ENCODE measurements around the gene KCNH8.

KCNH8 gene

DNA sequence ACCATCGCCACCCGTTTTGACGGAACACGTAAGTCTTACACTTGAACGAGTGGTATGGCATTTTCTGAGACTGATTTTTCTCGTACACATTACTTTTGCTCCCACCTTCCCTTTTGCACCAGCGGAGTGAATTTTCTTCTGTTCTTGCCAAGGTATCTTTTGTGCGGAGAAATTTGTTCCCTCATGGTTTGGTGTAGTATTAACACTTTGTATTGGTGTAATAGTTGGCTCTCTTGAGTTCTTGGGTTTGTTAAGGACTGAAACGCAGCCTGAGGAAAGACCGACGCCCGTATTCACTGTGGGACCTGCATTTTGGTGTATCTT, 420 bp downstream of the KCNH8 start:
- DNase-seq (ENCODE audit: low spot score): no peak
- peaks cover 6% of the 10 kb centered on the region for H3K9me3 Mint-ChIP-seq
- peak overlapping the region; percentile 71 for H3K4me3 Mint-ChIP-seq
- H3K36me3 Mint-ChIP-seq (ENCODE audit: low read depth): peaks cover 3% of the 10 kb centered on the region
- H3K27me3 Mint-ChIP-seq (ENCODE audit: low read depth): peaks cover 42% of the 10 kb centered on the region
- peaks cover 6% of the 10 kb centered on the region for H3K4me1 Mint-ChIP-seq (ENCODE audit: low read depth)
- H3K27ac Mint-ChIP-seq: no peak overlapping the region

GRCh38 chr3:19149368-19149767, 1.1 kb downstream of the KCNH8 start:
- Mint-ChIP-seq H3K36me3 (ENCODE audit: low read depth) (peaks cover 3% of the 10 kb centered on the region), H3K4me3 (no peak overlapping the region), H3K27me3 (ENCODE audit: low read depth) (peaks cover 43% of the 10 kb centered on the region), H3K9me3 (peaks cover 6% of the 10 kb centered on the region), H3K27ac (no peak overlapping the region), H3K4me1 (ENCODE audit: low read depth) (peaks cover 6% of the 10 kb centered on the region)
- no peak for DNase-seq (ENCODE audit: low spot score)

DNA sequence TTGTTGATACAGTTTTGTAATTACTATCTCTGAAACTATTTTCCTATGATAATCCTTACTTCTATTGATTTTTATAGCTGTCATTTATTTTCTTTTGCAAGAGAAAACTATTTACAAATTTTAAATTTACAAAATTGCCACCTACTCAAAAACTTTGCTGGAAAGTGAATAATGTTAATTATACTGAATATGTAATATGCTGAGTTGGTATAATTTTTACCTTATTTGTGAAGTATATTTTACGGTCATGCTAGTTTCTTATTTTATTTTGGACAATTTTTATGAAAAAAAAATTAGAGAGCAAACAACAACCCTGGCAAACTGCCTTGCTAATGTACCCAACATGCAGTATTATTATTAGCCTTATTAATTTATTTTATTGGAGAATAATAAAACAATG, 2.9 kb downstream of the KCNH8 start:
- peaks cover 36% of the 10 kb centered on the region for H3K27me3 Mint-ChIP-seq (ENCODE audit: low read depth)
- peaks cover 3% of the 10 kb centered on the region for H3K36me3 Mint-ChIP-seq (ENCODE audit: low read depth)
- H3K9me3 Mint-ChIP-seq: no peaks in the 10 kb centered on the region
- H3K4me1 Mint-ChIP-seq (ENCODE audit: low read depth): peaks cover 6% of the 10 kb centered on the region
- no peak overlapping the region for H3K27ac Mint-ChIP-seq
- H3K4me3 Mint-ChIP-seq: no peak overlapping the region
- no peak for DNase-seq (ENCODE audit: low spot score)

- Mint-ChIP-seq H3K36me3 (ENCODE audit: low read depth) (no peaks in the 10 kb centered on the region), H3K27ac (no peak overlapping the region), H3K4me3 (no peak overlapping the region), H3K4me1 (ENCODE audit: low read depth) (no peaks in the 10 kb centered on the region), H3K9me3 (no peaks in the 10 kb centered on the region), H3K27me3 (ENCODE audit: low read depth) (peaks cover 11% of the 10 kb centered on the region)
- DNase-seq (ENCODE audit: low spot score): no peak
Observed at GRCh38 chr3:19154693-19155250, 6.5 kb downstream of the KCNH8 start.

GRCh38 chr3:19155375-19155774, 7.1 kb downstream of the KCNH8 start:
- Mint-ChIP-seq H3K27me3 (ENCODE audit: low read depth) (peaks cover 8% of the 10 kb centered on the region), H3K36me3 (ENCODE audit: low read depth) (no peaks in the 10 kb centered on the region), H3K4me1 (ENCODE audit: low read depth) (no peaks in the 10 kb centered on the region), H3K4me3 (no peak overlapping the region), H3K9me3 (no peaks in the 10 kb centered on the region), H3K27ac (no peak overlapping the region)
- DNase-seq (ENCODE audit: low spot score): no peak

- H3K4me3 Mint-ChIP-seq: no peak overlapping the region
Observed at GRCh38 chr3:19159966-19160635, 11.8 kb downstream of the KCNH8 start.

DNA sequence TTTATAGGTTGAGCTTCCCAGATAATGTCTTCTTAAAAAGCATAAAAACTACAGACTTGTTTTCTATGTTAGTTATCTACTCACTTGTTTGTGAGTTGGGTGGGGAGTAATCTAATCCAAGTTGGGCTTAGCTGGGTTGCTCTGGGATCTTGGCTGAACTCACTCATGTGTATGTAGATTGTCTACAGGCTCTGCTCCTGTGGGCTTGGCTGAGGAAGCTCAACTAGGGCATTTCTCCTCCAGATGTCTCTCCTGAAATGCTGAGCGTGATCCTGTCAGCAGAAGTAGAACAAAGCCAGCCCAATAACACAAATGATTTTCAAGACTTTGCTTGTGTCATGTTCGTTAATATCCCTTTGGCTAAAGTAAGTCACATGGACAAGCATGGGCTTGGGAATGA, 17.3 kb downstream of the KCNH8 start:
- no peaks in the 10 kb centered on the region for H3K4me1 Mint-ChIP-seq (ENCODE audit: low read depth)
- H3K27ac Mint-ChIP-seq: no peak overlapping the region
- H3K27me3 Mint-ChIP-seq (ENCODE audit: low read depth): no peaks in the 10 kb centered on the region
- no peaks in the 10 kb centered on the region for H3K9me3 Mint-ChIP-seq
- no peak overlapping the region for H3K4me3 Mint-ChIP-seq
- H3K36me3 Mint-ChIP-seq (ENCODE audit: low read depth): no peaks in the 10 kb centered on the region
- no peak for DNase-seq (ENCODE audit: low spot score)

More at GRCh38 chr3:19159966-19160635, 11.8 kb downstream of the KCNH8 start:
- Mint-ChIP-seq H3K27ac (no peak overlapping the region), H3K36me3 (ENCODE audit: low read depth) (no peaks in the 10 kb centered on the region), H3K9me3 (no peaks in the 10 kb centered on the region), H3K4me1 (ENCODE audit: low read depth) (no peaks in the 10 kb centered on the region), H3K27me3 (ENCODE audit: low read depth) (no peaks in the 10 kb centered on the region)
- no peak for DNase-seq (ENCODE audit: low spot score)

- Mint-ChIP-seq H3K4me1 (ENCODE audit: low read depth) (no peaks in the 10 kb centered on the region), H3K9me3 (no peaks in the 10 kb centered on the region), H3K27ac (no peak overlapping the region), H3K4me3 (no peak overlapping the region), H3K27me3 (ENCODE audit: low read depth) (peaks cover 5% of the 10 kb centered on the region), H3K36me3 (ENCODE audit: low read depth) (no peaks in the 10 kb centered on the region)
- DNase-seq (ENCODE audit: low spot score): no peak
Observed at GRCh38 chr3:19171794-19172193, 23.5 kb downstream of the KCNH8 start.

DNA sequence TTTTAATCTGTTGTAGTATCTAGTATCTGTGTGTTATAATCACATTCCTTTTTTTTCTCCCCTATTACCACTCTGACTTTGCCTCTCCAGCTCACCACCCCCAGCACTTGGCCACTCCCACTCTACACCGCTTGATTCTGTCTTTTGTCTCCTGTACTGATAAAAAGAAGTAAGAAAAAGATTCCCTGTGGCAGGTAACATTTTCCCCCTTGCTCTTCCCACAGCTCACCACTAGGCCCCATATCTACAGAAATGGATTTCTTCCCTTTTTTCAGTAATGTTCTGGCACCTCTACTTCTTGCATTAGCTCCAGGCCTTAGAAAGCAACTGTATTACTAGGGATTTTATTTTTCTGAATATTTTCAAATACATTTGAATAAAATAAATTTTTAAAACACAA, 25.6 kb downstream of the KCNH8 start:
- Mint-ChIP-seq H3K27ac (no peak overlapping the region), H3K9me3 (no peaks in the 10 kb centered on the region), H3K4me3 (no peak overlapping the region), H3K27me3 (ENCODE audit: low read depth) (peaks cover 12% of the 10 kb centered on the region), H3K4me1 (ENCODE audit: low read depth) (no peaks in the 10 kb centered on the region), H3K36me3 (ENCODE audit: low read depth) (no peaks in the 10 kb centered on the region)
- no peak for DNase-seq (ENCODE audit: low spot score)

GRCh38 chr3:19183584-19183983, 35.3 kb downstream of the KCNH8 start:
- Mint-ChIP-seq H3K4me1 (ENCODE audit: low read depth) (peaks cover 8% of the 10 kb centered on the region), H3K4me3 (no peak overlapping the region), H3K27ac (no peak overlapping the region), H3K36me3 (ENCODE audit: low read depth) (no peaks in the 10 kb centered on the region), H3K9me3 (no peaks in the 10 kb centered on the region), H3K27me3 (ENCODE audit: low read depth) (peaks cover 23% of the 10 kb centered on the region)
- DNase-seq (ENCODE audit: low spot score): no peak

GRCh38 chr3:19190126-19190525, 41.8 kb downstream of the KCNH8 start:
- Mint-ChIP-seq H3K9me3 (no peaks in the 10 kb centered on the region), H3K36me3 (ENCODE audit: low read depth) (no peaks in the 10 kb centered on the region), H3K27ac (no peak overlapping the region), H3K4me1 (ENCODE audit: low read depth) (peaks cover 11% of the 10 kb centered on the region), H3K4me3 (no peak overlapping the region), H3K27me3 (ENCODE audit: low read depth) (peaks cover 9% of the 10 kb centered on the region)
- no peak for DNase-seq (ENCODE audit: low spot score)

DNA sequence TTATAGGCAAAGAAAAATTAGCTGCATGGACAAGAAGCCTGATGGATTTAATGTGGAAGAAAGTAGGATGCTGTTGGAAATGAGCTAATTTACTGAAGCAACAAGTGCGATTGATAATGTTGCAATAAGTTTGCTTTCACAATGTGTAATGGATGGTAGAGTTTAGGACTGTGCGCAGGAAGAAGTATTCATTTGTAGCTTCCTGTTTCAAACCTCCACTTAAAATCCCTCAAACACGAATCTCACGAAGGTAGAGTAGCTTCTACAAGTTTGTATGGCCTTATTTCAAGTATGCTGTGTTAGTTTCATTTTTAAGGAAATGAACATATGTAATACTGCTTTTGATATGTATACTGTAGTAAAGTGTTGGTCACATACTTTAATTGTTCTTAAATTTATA, 42.3 kb downstream of the KCNH8 start:
- H3K27me3 Mint-ChIP-seq (ENCODE audit: low read depth): peaks cover 5% of the 10 kb centered on the region
- no peak overlapping the region for H3K4me3 Mint-ChIP-seq
- H3K27ac Mint-ChIP-seq: no peak overlapping the region
- no peak for DNase-seq (ENCODE audit: low spot score)
- H3K9me3 Mint-ChIP-seq: no peaks in the 10 kb centered on the region
- peaks cover 12% of the 10 kb centered on the region for H3K4me1 Mint-ChIP-seq (ENCODE audit: low read depth)
- no peaks in the 10 kb centered on the region for H3K36me3 Mint-ChIP-seq (ENCODE audit: low read depth)

DNA sequence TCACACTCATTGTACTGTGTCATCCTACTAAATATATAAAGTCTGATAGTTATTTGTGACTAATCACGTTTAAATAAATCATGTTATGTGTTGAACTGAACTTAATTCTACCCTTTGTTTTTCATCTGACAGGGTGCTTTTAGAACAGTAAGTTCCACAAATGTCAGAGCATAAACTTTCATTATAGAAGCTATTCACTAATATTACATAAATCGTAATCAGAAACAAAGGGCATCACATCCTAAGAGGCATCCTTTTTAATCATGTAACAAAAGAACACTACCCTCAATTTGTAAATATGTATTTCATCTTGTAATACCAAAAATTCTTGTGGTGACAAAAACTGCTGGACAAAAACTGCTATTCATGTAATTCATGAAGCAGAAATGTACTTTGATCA, 50.8 kb downstream of the KCNH8 start:
- DNase-seq (ENCODE audit: low spot score): no peak
- Mint-ChIP-seq H3K36me3 (ENCODE audit: low read depth) (no peaks in the 10 kb centered on the region), H3K27me3 (ENCODE audit: low read depth) (peaks cover 8% of the 10 kb centered on the region), H3K9me3 (no peaks in the 10 kb centered on the region), H3K4me1 (ENCODE audit: low read depth) (peaks cover 6% of the 10 kb centered on the region), H3K27ac (no peak overlapping the region), H3K4me3 (no peak overlapping the region)

GRCh38 chr3:19202303-19202702, 54.0 kb downstream of the KCNH8 start:
- no peak overlapping the region for H3K4me3 Mint-ChIP-seq
- H3K27me3 Mint-ChIP-seq (ENCODE audit: low read depth): peaks cover 12% of the 10 kb centered on the region
- no peaks in the 10 kb centered on the region for H3K9me3 Mint-ChIP-seq
- DNase-seq (ENCODE audit: low spot score): no peak
- no peak overlapping the region for H3K27ac Mint-ChIP-seq
- H3K4me1 Mint-ChIP-seq (ENCODE audit: low read depth): no peaks in the 10 kb centered on the region
- no peaks in the 10 kb centered on the region for H3K36me3 Mint-ChIP-seq (ENCODE audit: low read depth)

- peaks cover 12% of the 10 kb centered on the region for H3K27me3 Mint-ChIP-seq (ENCODE audit: low read depth)
- no peak overlapping the region for H3K27ac Mint-ChIP-seq
- no peak for DNase-seq (ENCODE audit: low spot score)
Observed at GRCh38 chr3:19202754-19203153, 54.4 kb downstream of the KCNH8 start.

More at GRCh38 chr3:19202754-19203153, 54.4 kb downstream of the KCNH8 start:
- Mint-ChIP-seq H3K36me3 (ENCODE audit: low read depth) (no peaks in the 10 kb centered on the region), H3K9me3 (no peaks in the 10 kb centered on the region), H3K4me1 (ENCODE audit: low read depth) (no peaks in the 10 kb centered on the region), H3K4me3 (no peak overlapping the region)

All from T-helper 2 cell treated with Interferon-gamma antibody and Interleukin-4, amounts not matched to agents 5 μg/mL and 100 μg/mL, for 36 hours (primary cell).